Measurements from ENCODE around the gene VEGFB. TPM values are rescaled to one million over a fixed set of nuclear protein-coding genes. Genes with fewer than 3 reads are reported as not detected.

The VEGFB gene
- total and polyA plus RNA-seq, 2 donors = 16.0 to 70.2 TPM

DNA sequence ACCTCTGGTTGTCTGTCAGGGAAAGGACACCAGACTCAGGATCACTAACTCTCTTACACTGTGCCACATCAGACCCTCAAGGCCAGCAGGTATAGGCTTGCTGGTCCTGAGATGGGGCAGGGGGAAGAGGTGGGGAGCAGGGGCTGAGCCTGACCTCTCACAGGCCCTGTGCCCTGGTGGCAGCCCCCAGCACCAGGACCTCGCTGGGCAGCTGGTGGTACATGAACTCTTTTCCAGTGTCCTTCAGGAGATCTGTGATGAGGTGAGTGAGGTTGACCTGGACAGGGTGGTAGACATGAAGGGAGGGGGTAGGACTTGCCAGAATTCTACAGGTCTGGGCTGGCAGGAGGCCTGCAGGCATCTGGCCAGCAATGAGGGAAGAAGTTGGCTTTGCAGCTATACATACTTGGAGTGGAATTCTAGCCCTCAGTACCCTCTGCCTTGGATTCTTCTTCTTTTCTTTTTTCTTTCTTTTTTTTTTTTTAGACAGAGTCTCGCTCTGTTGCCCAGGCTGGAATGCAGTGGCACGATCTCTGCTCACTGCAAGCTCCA lies 6.9 kb upstream of the VEGFB start:
- DNase-seq (ENCODE audit: low read depth in 6 of 9, low spot score in 9 of 9) = no peak
- peaks cover 27 to 61% of the 10 kb centered on the region in 2 donors for H3K4me1 ChIP-seq (ENCODE audit: control insufficient read depth in 2 of 2, insufficient read depth in 2 of 2, low read length in 2 of 2)
- H3K27me3 ChIP-seq (ENCODE audit: control insufficient read depth in 2 of 2, insufficient read depth in 1 of 2, low read length in 1 of 2) = peaks cover 0 to 5% of the 10 kb centered on the region in 2 donors
- WGBS = 90% methylated on average over 3 of the region's 3 CpGs
- peak overlapping the region; percentile 83 to 89 for H3K27ac ChIP-seq (ENCODE audit: low read depth in 1 of 2, low read length in 1 of 2)
- peaks cover 0 to 11% of the 10 kb centered on the region in 2 donors for H3K9me3 ChIP-seq (ENCODE audit: control insufficient read depth in 2 of 2, insufficient read depth in 1 of 2, low read length in 1 of 2)
- peaks cover 16 to 22% of the 10 kb centered on the region in 2 donors for H3K36me3 ChIP-seq (ENCODE audit: control insufficient read depth in 2 of 2, insufficient read depth in 2 of 2, low read length in 1 of 2)
- peak overlapping the region; percentile 69 to 89 for H3K4me3 ChIP-seq (ENCODE audit: low read length in 2 of 2)

DNA sequence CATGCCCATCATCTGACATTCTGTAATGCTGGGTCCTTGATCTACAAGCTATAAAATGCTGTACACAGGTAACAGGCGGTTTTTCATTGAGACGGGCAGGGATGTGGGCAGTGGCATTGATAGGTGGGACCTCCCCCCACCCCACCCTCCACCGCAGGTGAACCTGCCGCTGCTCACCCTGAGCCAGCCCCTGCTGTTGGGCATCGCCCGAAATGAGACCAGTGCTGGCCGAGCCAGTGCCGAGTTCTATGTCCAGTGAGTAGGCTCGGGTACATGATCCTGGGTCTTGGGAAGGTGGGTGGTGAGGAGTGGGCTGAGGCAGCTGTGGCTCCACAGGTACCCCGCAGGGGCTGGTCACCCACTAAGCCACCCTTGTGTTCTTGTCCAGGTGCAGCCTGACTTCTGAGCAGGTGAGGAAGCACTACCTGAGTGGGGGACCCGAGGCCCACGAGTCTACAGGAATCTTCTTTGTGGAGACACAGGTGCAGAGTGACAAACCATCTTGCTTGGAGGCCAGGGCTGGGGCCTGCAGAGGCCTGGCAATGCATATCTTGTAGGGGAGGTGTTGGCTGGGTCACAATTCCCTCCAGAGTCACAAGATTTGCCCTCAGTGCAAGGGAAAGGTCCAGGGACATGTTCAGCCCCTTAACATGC lies 5.2 kb upstream of the VEGFB start:
- peaks cover 32 to 73% of the 10 kb centered on the region in 2 donors for H3K4me1 ChIP-seq (ENCODE audit: control insufficient read depth in 2 of 2, insufficient read depth in 2 of 2, low read length in 2 of 2)

DNA sequence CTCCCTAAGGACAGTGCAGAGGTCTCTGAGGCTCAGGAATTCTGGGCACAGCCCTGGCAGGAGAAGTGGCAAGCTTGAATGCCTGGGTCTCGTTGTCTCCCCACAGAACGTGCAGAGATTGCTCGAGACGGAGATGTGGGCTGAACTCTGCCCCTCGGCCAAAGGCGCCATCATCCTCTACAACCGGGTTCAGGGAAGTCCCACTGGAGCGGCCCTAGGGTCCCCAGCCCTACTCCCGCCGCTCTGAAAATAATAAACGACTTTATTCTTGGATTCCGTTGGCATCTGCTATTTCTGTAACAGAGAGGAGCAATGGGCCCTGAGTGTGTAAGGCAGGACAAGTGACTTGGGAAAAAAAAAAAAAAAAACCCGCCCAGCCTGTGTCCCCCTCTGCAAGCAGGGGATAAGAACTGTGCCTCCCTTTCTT lies 4.6 kb upstream of the VEGFB start:
- Histone ChIP-seq H3K27ac (ENCODE audit: low read depth in 1 of 2, low read length in 1 of 2) (peak overlapping the region; percentile 77 to 94), H3K36me3 (ENCODE audit: control insufficient read depth in 2 of 2, insufficient read depth in 2 of 2, low read length in 1 of 2) (peaks cover 0 to 3% of the 10 kb centered on the region in 2 donors), H3K27me3 (ENCODE audit: control insufficient read depth in 2 of 2, insufficient read depth in 1 of 2, low read length in 1 of 2) (peaks cover 0 to 13% of the 10 kb centered on the region in 2 donors), H3K4me3 (ENCODE audit: low read length in 2 of 2) (peak overlapping the region; percentile 64 to 75), H3K9me3 (ENCODE audit: control insufficient read depth in 2 of 2, insufficient read depth in 1 of 2, low read length in 1 of 2) (peaks cover 0 to 11% of the 10 kb centered on the region in 2 donors), H3K4me1 (ENCODE audit: control insufficient read depth in 2 of 2, insufficient read depth in 2 of 2, low read length in 2 of 2) (peaks cover 32 to 71% of the 10 kb centered on the region in 2 donors)
- DNase-seq (ENCODE audit: low read depth in 6 of 9, low spot score in 9 of 9) = no peak
- 72% methylated on average over 13 of the region's 13 CpGs for whole genome bisulfite sequencing

More for the DNA sequence above, 5.2 kb upstream of the VEGFB start:
- peak overlapping the region in 1 of 2 donors; percentile 75 for H3K4me3 ChIP-seq (ENCODE audit: low read length in 2 of 2)
- peaks cover 0 to 11% of the 10 kb centered on the region in 2 donors for H3K9me3 ChIP-seq (ENCODE audit: control insufficient read depth in 2 of 2, insufficient read depth in 1 of 2, low read length in 1 of 2)
- peaks cover 0 to 13% of the 10 kb centered on the region in 2 donors for H3K27me3 ChIP-seq (ENCODE audit: control insufficient read depth in 2 of 2, insufficient read depth in 1 of 2, low read length in 1 of 2)
- WGBS = 94% methylated on average over 12 of the region's 12 CpGs
- H3K27ac ChIP-seq (ENCODE audit: low read depth in 1 of 2, low read length in 1 of 2) = peak overlapping the region; percentile 10 to 77
- no peak for DNase-seq (ENCODE audit: low read depth in 6 of 9, low spot score in 9 of 9)
- peaks cover 0 to 5% of the 10 kb centered on the region in 2 donors for H3K36me3 ChIP-seq (ENCODE audit: control insufficient read depth in 2 of 2, insufficient read depth in 2 of 2, low read length in 1 of 2)

DNA sequence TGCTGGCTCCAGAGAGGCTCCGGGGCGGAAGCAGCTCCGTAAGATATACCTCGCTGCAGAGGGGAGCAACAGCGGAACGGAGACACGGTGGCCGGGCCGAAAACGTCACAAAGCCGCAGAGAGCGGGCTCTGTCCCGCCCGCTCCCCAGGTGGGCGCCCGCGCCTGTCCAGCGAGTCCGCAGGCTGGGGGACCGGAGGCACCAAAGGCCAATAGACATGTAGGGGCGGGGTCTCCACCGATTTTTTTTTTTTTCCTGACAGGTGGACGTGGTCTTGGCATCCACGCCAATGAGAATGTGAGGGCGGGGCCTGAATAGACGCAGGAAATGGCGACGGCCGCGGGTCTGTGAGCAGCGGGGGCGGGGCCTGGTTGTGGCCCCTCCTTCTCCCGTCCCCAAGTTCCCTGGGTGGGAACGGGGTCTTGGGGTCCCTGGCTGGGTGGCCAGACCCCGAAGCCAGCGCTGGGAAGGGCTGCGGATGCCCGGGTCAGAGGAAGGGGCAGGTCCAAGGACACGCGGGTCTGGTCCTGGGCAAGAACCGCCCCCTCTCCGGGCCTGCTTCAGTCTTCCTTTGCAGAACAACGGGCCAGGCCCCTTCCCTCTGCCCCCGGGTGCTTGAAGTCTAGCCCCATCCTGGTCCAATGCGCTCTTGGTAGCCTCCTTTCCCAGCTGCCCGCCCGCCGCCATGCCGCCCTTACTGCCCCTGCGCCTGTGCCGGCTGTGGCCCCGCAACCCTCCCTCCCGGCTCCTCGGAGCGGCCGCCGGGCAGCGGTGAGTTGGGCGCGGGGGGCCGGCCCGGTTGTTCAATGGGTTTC lies 4.0 kb upstream of the VEGFB start, which contains the start of gene DNAJC4:
DNAJC4 (plus strand) TSS at position 378 of the 814 bp plus-strand sequence; CDS start at position 685, 307 bp downstream.
- under 1% methylated on average over 62 of the region's 62 CpGs for WGBS
- Histone ChIP-seq H3K27me3 (ENCODE audit: control insufficient read depth in 2 of 2, insufficient read depth in 1 of 2, low read length in 1 of 2) (peaks cover 0 to 16% of the 10 kb centered on the region in 2 donors), H3K36me3 (ENCODE audit: control insufficient read depth in 2 of 2, insufficient read depth in 2 of 2, low read length in 1 of 2) (peaks cover 0 to 3% of the 10 kb centered on the region in 2 donors), H3K4me3 (ENCODE audit: low read length in 2 of 2) (peak within 1 kb of the TSS; percentile 64 to 75), H3K9me3 (ENCODE audit: control insufficient read depth in 2 of 2, insufficient read depth in 1 of 2, low read length in 1 of 2) (peaks cover 0 to 11% of the 10 kb centered on the region in 2 donors), H3K27ac (ENCODE audit: low read depth in 1 of 2, low read length in 1 of 2) (peak within 1 kb of the TSS; percentile 77 to 94), H3K4me1 (ENCODE audit: control insufficient read depth in 2 of 2, insufficient read depth in 2 of 2, low read length in 2 of 2) (peaks cover 32 to 70% of the 10 kb centered on the region in 2 donors)
- peak in 6 of 9 donors; percentile 82 to 95 (median 85) for DNase-seq (ENCODE audit: low read depth in 6 of 9, low spot score in 9 of 9)

DNA sequence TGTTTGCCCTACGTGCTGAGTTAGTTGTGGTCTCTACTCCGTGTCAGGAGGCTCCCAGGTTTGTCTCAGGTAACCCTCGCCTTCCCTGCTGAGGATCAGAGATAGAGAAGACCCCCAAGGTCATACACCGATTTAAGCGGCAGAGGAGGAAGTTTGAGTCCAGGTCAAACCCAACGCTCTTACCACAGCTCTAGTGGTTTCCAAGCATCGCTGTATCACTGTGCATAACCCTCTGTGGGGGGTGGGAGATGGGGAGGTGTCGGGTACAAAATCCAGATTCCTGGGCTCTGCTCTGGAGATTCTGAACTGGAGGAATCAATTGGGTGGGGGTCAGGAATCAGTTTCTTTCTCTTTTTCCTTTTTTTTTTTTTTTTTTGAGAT lies 3.4 kb upstream of the VEGFB start:
- Histone ChIP-seq H3K27me3 (ENCODE audit: control insufficient read depth in 2 of 2, insufficient read depth in 1 of 2, low read length in 1 of 2) (peaks cover 0 to 16% of the 10 kb centered on the region in 2 donors), H3K9me3 (ENCODE audit: control insufficient read depth in 2 of 2, insufficient read depth in 1 of 2, low read length in 1 of 2) (peaks cover 0 to 11% of the 10 kb centered on the region in 2 donors), H3K4me1 (ENCODE audit: control insufficient read depth in 2 of 2, insufficient read depth in 2 of 2, low read length in 2 of 2) (peaks cover 32 to 71% of the 10 kb centered on the region in 2 donors), H3K36me3 (ENCODE audit: control insufficient read depth in 2 of 2, insufficient read depth in 2 of 2, low read length in 1 of 2) (peaks cover 2 to 3% of the 10 kb centered on the region in 2 donors), H3K4me3 (ENCODE audit: low read length in 2 of 2) (peak overlapping the region; percentile 64 to 75), H3K27ac (ENCODE audit: low read depth in 1 of 2, low read length in 1 of 2) (peak overlapping the region; percentile 77 to 94)
- peak in 1 of 9 donors; percentile 47 for DNase-seq (ENCODE audit: low read depth in 6 of 9, low spot score in 9 of 9)
- 4% methylated on average over 8 of the region's 8 CpGs for WGBS

DNA sequence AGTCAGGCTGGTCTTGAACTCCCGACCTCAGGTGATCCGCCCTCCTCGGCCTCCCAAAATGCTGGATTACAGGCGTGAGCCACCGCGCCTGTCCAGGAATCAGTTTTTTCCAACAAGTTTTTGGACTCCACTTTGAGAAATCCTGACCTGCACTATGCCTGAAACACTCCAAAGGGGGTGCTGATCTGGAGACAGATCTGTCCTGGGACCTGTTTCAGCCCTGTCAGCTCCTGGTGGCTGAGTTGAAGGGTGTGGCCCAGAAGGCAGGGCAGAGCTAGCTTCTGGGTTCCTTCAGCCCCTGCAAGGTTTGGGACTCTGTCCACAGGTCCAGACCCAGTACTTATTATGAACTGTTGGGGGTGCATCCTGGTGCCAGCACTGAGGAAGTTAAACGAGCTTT lies 2.8 kb upstream of the VEGFB start:
- Histone ChIP-seq H3K4me1 (ENCODE audit: control insufficient read depth in 2 of 2, insufficient read depth in 2 of 2, low read length in 2 of 2) (peaks cover 32 to 67% of the 10 kb centered on the region in 2 donors), H3K27me3 (ENCODE audit: control insufficient read depth in 2 of 2, insufficient read depth in 1 of 2, low read length in 1 of 2) (peaks cover 0 to 16% of the 10 kb centered on the region in 2 donors), H3K27ac (ENCODE audit: low read depth in 1 of 2, low read length in 1 of 2) (no peak overlapping the region), H3K36me3 (ENCODE audit: control insufficient read depth in 2 of 2, insufficient read depth in 2 of 2, low read length in 1 of 2) (peaks cover 3% of the 10 kb centered on the region in 2 donors), H3K4me3 (ENCODE audit: low read length in 2 of 2) (no peak overlapping the region), H3K9me3 (ENCODE audit: control insufficient read depth in 2 of 2, insufficient read depth in 1 of 2, low read length in 1 of 2) (peaks cover 0 to 6% of the 10 kb centered on the region in 2 donors)
- no peak for DNase-seq (ENCODE audit: low read depth in 6 of 9, low spot score in 9 of 9)
- 93% methylated on average over 7 of the region's 7 CpGs for WGBS

DNA sequence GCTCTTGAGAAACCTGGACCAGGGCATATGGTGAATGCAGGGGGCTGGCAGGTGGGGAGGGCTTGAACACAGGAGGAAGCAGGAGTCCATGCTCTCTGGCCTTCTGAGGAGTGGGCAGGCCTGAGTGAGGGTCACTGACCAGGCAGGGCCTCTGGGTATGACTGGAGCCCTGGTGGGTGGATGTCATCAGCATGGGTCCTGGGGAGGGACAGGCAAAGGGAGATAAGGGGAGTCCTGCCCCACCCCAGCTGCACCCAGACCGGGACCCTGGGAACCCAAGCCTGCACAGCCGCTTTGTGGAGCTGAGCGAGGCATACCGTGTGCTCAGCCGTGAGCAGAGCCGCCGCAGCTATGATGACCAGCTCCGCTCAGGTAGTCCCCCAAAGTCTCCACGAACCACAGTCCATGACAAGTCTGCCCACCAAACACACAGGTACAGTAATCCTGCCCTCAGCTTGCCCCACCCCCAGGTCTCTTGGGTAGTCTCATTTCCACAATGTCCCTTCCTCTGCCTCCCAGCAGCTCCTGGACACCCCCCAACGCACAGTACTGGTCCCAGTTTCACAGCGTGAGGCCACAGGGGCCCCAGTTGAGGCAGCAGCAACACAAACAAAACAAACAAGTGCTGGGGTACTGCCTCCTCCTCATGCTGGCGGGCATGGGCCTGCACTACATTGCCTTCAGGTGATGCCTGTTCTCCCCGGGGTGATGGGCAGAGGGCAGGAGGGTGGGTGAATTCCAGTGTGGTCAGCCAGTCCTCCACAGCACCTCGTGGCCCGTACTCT lies 2.0 kb upstream of the VEGFB start:
- 97% methylated on average over 15 of the region's 15 CpGs for WGBS
- DNase-seq (ENCODE audit: low read depth in 6 of 9, low spot score in 9 of 9) = no peak
- no peak overlapping the region for H3K27ac ChIP-seq (ENCODE audit: low read depth in 1 of 2, low read length in 1 of 2)

DNA sequence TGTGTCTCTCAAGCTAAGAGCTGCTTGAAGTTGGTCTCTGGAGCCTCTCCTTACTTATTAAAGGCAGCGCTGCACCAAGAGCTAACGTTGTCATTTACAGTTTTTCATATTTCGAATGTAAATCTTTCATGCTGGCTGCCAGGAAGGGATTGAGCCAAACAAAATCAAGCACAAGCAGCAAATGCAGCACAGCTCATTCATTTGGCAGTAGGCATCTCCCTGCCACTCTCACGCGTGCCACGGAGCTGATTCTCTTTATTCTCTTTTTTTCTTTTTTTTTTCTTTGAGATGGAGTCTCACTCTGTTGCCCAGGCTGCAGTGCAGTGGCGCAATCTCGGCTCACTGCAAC lies 1.4 kb upstream of the VEGFB start:
- H3K4me3 ChIP-seq (ENCODE audit: low read length in 2 of 2) = no peak overlapping the region
- peaks cover 6 to 12% of the 10 kb centered on the region in 2 donors for H3K36me3 ChIP-seq (ENCODE audit: control insufficient read depth in 2 of 2, insufficient read depth in 2 of 2, low read length in 1 of 2)
- no peak for DNase-seq (ENCODE audit: low read depth in 6 of 9, low spot score in 9 of 9)
- 97% methylated on average over 8 of the region's 8 CpGs for WGBS
- no peak overlapping the region for H3K27ac ChIP-seq (ENCODE audit: low read depth in 1 of 2, low read length in 1 of 2)
- peaks cover 23 to 66% of the 10 kb centered on the region in 2 donors for H3K4me1 ChIP-seq (ENCODE audit: control insufficient read depth in 2 of 2, insufficient read depth in 2 of 2, low read length in 2 of 2)
- H3K9me3 ChIP-seq (ENCODE audit: control insufficient read depth in 2 of 2, insufficient read depth in 1 of 2, low read length in 1 of 2) = peaks cover 0 to 6% of the 10 kb centered on the region in 2 donors
- H3K27me3 ChIP-seq (ENCODE audit: control insufficient read depth in 2 of 2, insufficient read depth in 1 of 2, low read length in 1 of 2) = peaks cover 0 to 16% of the 10 kb centered on the region in 2 donors

More for the DNA sequence above, 2.0 kb upstream of the VEGFB start:
- Histone ChIP-seq H3K27me3 (ENCODE audit: control insufficient read depth in 2 of 2, insufficient read depth in 1 of 2, low read length in 1 of 2) (peaks cover 0 to 16% of the 10 kb centered on the region in 2 donors), H3K9me3 (ENCODE audit: control insufficient read depth in 2 of 2, insufficient read depth in 1 of 2, low read length in 1 of 2) (peaks cover 0 to 6% of the 10 kb centered on the region in 2 donors), H3K4me1 (ENCODE audit: control insufficient read depth in 2 of 2, insufficient read depth in 2 of 2, low read length in 2 of 2) (peaks cover 25 to 64% of the 10 kb centered on the region in 2 donors), H3K36me3 (ENCODE audit: control insufficient read depth in 2 of 2, insufficient read depth in 2 of 2, low read length in 1 of 2) (peaks cover 4 to 6% of the 10 kb centered on the region in 2 donors), H3K4me3 (ENCODE audit: low read length in 2 of 2) (no peak overlapping the region)
